GM18907 (cell line): ENCODE measurements around the gene GRID2.
"Not testable (repeated sequence)": the region's sequence is repeated elsewhere in the genome, so short reads cannot be mapped to it uniquely, and the experiment has no call there.

Experiments
- ATAC-seq: cut with Tn5 transposase; IDR thresholded peaks from one replicate; pipeline ENCODE4 v1.9.1; 2021; ENCODE audit warnings: mild to moderate bottlenecking, moderate library complexity; ENCODE audit not compliant: unreplicated experiment

Gene GRID2

GRCh38 chr4:92433272-92433758 is 129.5 kb downstream of the GRID2 start:
- ATAC-seq = no peak

GRCh38 chr4:92438722-92439121 is 135.0 kb downstream of the GRID2 start:
- not testable (repeated sequence) for ATAC-seq

GRCh38 chr4:92442131-92442530 is 138.4 kb downstream of the GRID2 start:
- not testable (repeated sequence) for ATAC-seq

GRCh38 chr4:92444143-92444843 is 140.5 kb downstream of the GRID2 start:
- ATAC-seq = not testable (repeated sequence)

GRCh38 chr4:92445127-92445526 is 141.4 kb downstream of the GRID2 start:
- no peak for ATAC-seq

- ATAC-seq = no peak
Observed at GRCh38 chr4:92447255-92447905, 143.6 kb downstream of the GRID2 start.

- ATAC-seq = not testable (repeated sequence)
Observed at GRCh38 chr4:92448176-92448575, 144.4 kb downstream of the GRID2 start.

- no peak for ATAC-seq
Observed at GRCh38 chr4:92450694-92451093, 146.9 kb downstream of the GRID2 start.

- ATAC-seq = no peak
Observed at GRCh38 chr4:92451782-92452181, 148.0 kb downstream of the GRID2 start.

- not testable (repeated sequence) for ATAC-seq
Observed at GRCh38 chr4:92452383-92452782, 148.6 kb downstream of the GRID2 start.

GRCh38 chr4:92455329-92455839 is 151.6 kb downstream of the GRID2 start:
- no peak for ATAC-seq

- no peak for ATAC-seq
Observed at GRCh38 chr4:92455951-92456350, 152.2 kb downstream of the GRID2 start.

GRCh38 chr4:92461732-92462131 is 158.0 kb downstream of the GRID2 start:
- no peak for ATAC-seq

- ATAC-seq = no peak
Observed at GRCh38 chr4:92477298-92477697, 173.5 kb downstream of the GRID2 start.

- ATAC-seq = no peak
Observed at GRCh38 chr4:92483341-92483740, 179.6 kb downstream of the GRID2 start.

- ATAC-seq = no peak
Observed at GRCh38 chr4:92488496-92488895, 184.7 kb downstream of the GRID2 start.

- ATAC-seq = no peak
Observed at GRCh38 chr4:92497141-92497540, 193.4 kb downstream of the GRID2 start.

GRCh38 chr4:92501456-92501855 is 197.7 kb downstream of the GRID2 start:
- ATAC-seq = no peak

- no peak for ATAC-seq
Observed at GRCh38 chr4:92506933-92507332, 203.2 kb downstream of the GRID2 start.

GRCh38 chr4:92514627-92515026 is 210.9 kb downstream of the GRID2 start:
- no peak for ATAC-seq

- no peak for ATAC-seq
Observed at GRCh38 chr4:92516450-92516849, 212.7 kb downstream of the GRID2 start.

- ATAC-seq = no peak
Observed at GRCh38 chr4:92519727-92520126, 216.0 kb downstream of the GRID2 start.
